ENCODE measurements around the gene ERC1.

GRCh38 chr12:1350934-1351240 lies 359.9 kb downstream of the ERC1 start:
- TF ChIP-seq POLR2AphosphoS5 (IDR thresholded peaks at IDR 0.05; ENCODE audit: low read depth) (no peak), CTCF (IDR thresholded peaks at IDR 0.05; ENCODE audit: insufficient read depth, low read length) (no peak), GABPA (IDR thresholded peaks at IDR 0.05; ENCODE audit: low read depth) (no peak), REST (IDR thresholded peaks at IDR 0.05; ENCODE audit: insufficient replicate concordance, low read depth) (no peak)
